22Rv1 (cell line): ENCODE results near the gene AGAP1.

Experiments used
- H3K27ac ChIP-seq: fragments of 450-650 bp; 2 replicates; pipeline ENCODE4 v1.5.1; 2017
- ZFX ChIP-seq: fragments of 450-650 bp; IDR thresholded peaks from 2 replicates; pipeline ENCODE4 v1.6.1; 2017; ENCODE audit warnings: antibody characterized with exemption, borderline replicate concordance
- TF ChIP-seq, protein P1 (sequence below): fragments of 450-650 bp; IDR thresholded peaks from 2 replicates; pipeline ENCODE4 v1.5.1; 2017; ENCODE audit warnings: mild to moderate bottlenecking

AGAP1 gene

GRCh38 chr2:235577404-235578330 lies 83.8 kb downstream of the AGAP1 start:
- TF ChIP-seq, protein P1, sequence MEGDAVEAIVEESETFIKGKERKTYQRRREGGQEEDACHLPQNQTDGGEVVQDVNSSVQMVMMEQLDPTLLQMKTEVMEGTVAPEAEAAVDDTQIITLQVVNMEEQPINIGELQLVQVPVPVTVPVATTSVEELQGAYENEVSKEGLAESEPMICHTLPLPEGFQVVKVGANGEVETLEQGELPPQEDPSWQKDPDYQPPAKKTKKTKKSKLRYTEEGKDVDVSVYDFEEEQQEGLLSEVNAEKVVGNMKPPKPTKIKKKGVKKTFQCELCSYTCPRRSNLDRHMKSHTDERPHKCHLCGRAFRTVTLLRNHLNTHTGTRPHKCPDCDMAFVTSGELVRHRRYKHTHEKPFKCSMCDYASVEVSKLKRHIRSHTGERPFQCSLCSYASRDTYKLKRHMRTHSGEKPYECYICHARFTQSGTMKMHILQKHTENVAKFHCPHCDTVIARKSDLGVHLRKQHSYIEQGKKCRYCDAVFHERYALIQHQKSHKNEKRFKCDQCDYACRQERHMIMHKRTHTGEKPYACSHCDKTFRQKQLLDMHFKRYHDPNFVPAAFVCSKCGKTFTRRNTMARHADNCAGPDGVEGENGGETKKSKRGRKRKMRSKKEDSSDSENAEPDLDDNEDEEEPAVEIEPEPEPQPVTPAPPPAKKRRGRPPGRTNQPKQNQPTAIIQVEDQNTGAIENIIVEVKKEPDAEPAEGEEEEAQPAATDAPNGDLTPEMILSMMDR, result no peak
- TF ChIP-seq ZFX, result no peak
- no peak overlapping the region for H3K27ac ChIP-seq

GRCh38 chr2:235579128-235579527 lies 85.3 kb downstream of the AGAP1 start:
- TF ChIP-seq, protein P1, result no peak
- no peak for TF ChIP-seq ZFX
- no peak overlapping the region for H3K27ac ChIP-seq

DNA sequence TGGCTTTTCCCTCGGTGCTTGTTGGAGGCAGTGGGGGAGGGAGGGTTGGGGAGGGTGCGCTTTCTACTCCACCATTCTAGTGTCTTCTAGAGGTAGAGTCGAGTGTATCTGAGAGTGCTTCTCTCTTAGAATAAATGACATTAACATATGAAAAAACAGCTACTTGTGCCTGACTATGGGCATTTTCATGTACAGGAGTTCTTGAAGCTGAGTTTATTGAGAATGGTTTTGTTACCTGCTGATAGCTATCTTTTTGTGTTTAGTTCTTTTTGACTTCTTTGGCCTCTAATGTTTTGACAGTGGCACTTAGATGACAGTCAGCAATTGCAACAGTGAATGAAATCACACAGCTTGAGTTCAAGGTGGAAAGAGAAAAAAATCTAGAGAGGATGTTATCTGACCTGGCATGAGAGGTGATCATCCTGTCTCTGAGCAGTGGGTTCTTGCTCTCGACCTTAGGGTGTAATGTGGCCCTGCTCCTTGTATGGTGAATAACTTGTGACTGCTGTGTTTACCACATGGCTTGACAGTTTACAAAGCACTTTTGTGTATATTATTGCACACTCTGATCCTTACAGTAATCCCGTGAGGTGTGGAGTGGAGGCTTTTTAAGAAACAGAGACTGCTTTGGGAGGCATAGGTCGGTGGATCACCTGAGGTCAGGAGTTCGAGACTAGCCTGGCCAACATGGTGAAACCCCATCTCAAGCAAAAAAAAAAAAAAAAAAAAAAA lies 86.7 kb downstream of the AGAP1 start:
- no peak overlapping the region for H3K27ac ChIP-seq
- TF ChIP-seq, protein P1, result no peak
- no peak for TF ChIP-seq ZFX

- TF ChIP-seq, protein P1, result no peak
- TF ChIP-seq ZFX, result no peak
- no peak overlapping the region for H3K27ac ChIP-seq
Measured at GRCh38 chr2:235582081-235582686, 88.3 kb downstream of the AGAP1 start.

GRCh38 chr2:235582729-235583128 lies 88.9 kb downstream of the AGAP1 start:
- H3K27ac ChIP-seq, result no peak overlapping the region
- TF ChIP-seq, protein P1, result no peak
- no peak for TF ChIP-seq ZFX

- TF ChIP-seq ZFX, result no peak
- TF ChIP-seq, protein P1, result no peak
- H3K27ac ChIP-seq, result no peak overlapping the region
Measured at GRCh38 chr2:235583144-235583543, 89.3 kb downstream of the AGAP1 start.
